Esophagus muscularis mucosa (tissue), 4 donors: ENCODE data around the gene NOP10.

Source experiments
- EP300 ChIP-seq: sonication (generic); formaldehyde crosslinking; IDR thresholded peaks from one replicate; pipeline ENCODE4 v1.6.1; 2017; ENCODE audit warnings: antibody characterized with exemption
- POLR2A ChIP-seq: fragments of 450-650 bp; IDR thresholded peaks from one replicate; pipeline ENCODE4 v1.6.1; 2017; ENCODE audit warnings: antibody characterized with exemption, moderate library complexity, mild to moderate bottlenecking, low read depth
- POLR2AphosphoS5 ChIP-seq, 2 donors: sonication (generic); formaldehyde crosslinking; IDR thresholded peaks; one replicate each; pipeline ENCODE4 v1.6.1; 2017; ENCODE audit warnings: antibody characterized with exemption in 2 of 2
- TF ChIP-seq, protein P1 (sequence below), 3 experiments: fragments of 200-600 bp in 2 of 3; fragments of 450-650 bp in 1 of 3; sonication (generic) in 2 of 3; IDR thresholded peaks; one replicate each; pipeline ENCODE4 v1.5.1; 2017 to 2019; ENCODE audit warnings: antibody characterized with exemption in 3 of 3, mild to moderate bottlenecking in 2 of 3, moderate library complexity in 1 of 3

DNA sequence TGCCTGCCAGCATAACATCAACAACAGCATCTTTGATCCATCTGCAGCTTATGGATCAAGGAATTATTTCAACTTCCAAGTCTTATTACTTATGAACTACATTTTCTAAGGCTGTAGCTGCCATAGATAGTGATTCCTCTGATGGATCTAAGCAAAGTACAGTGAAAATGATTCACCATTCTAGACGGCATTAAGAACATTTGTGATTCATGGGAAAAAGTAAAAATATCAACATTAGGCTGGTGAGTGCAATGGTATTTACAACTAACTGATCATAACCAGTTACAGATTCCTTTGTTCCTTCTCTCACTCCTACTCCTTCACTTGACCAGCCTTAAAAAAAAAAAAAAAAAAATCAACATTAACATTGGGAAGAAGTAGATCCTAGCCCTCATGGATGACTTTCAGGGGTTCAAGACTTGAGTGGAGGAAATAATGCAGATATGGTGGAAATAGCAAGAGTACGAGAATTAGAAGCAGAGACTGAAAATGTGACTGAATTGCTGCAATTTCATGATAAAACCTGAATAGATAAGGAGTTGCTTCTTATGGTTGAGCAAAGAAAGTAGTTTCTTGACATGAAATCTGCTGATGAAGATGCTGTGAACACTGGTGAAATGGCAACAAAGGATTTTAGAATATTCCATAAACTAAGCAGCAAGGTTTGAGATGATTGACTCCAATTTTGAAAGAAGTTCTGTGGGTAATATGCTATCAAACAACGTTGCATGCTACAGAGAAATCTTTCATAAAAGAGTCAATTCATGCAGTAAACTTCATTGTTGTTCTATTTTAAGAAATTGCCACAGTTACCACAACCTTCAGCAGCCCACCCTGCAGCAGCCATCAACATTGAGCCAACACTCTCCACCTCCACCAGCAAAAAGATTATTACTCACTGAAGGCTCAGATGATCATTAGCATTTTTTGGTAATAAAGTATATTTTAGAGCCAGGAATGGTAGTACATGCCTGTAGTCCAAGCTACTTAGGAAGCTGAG lies 28.1 kb downstream of the NOP10 start:
- TF ChIP-seq, protein P1, sequence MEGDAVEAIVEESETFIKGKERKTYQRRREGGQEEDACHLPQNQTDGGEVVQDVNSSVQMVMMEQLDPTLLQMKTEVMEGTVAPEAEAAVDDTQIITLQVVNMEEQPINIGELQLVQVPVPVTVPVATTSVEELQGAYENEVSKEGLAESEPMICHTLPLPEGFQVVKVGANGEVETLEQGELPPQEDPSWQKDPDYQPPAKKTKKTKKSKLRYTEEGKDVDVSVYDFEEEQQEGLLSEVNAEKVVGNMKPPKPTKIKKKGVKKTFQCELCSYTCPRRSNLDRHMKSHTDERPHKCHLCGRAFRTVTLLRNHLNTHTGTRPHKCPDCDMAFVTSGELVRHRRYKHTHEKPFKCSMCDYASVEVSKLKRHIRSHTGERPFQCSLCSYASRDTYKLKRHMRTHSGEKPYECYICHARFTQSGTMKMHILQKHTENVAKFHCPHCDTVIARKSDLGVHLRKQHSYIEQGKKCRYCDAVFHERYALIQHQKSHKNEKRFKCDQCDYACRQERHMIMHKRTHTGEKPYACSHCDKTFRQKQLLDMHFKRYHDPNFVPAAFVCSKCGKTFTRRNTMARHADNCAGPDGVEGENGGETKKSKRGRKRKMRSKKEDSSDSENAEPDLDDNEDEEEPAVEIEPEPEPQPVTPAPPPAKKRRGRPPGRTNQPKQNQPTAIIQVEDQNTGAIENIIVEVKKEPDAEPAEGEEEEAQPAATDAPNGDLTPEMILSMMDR (IDR thresholded peaks at IDR 0.05): no peak
- TF ChIP-seq POLR2A (no peak), EP300 (no peak), POLR2AphosphoS5 (IDR thresholded peaks at IDR 0.05) (no peak)
